Hematopoietic multipotent progenitor cell treated with erythropoietin and hydrocortisone succinate and interleukin-3 and kit ligand, for 6 days (in vitro differentiated cells): ENCODE measurements around the gene KRT16.
A peak's percentile ranks its signal among the peaks of the same experiment; 100 is the strongest.
"Not testable (repeated sequence)": the region's sequence is repeated elsewhere in the genome, so short reads cannot be mapped to it uniquely, and the experiment has no call there.

ENCODE experiments used
- DNase-seq: peaks from one replicate; pipeline ENCODE4 v3.0.0-alpha.2; 2015

The KRT16 gene

GRCh38 chr17:41581366-41582060 lies 31.1 kb downstream of the KRT16 start:
- no peak for DNase-seq

GRCh38 chr17:41580687-41581365 lies 31.7 kb downstream of the KRT16 start:
- no peak for DNase-seq

- no peak for DNase-seq
Measured at GRCh38 chr17:41580244-41580575, 32.4 kb downstream of the KRT16 start.

GRCh38 chr17:41579484-41580243 lies 32.9 kb downstream of the KRT16 start:
- DNase-seq: peak; percentile 93

GRCh38 chr17:41578971-41579370 lies 33.6 kb downstream of the KRT16 start:
- no peak for DNase-seq

- no peak for DNase-seq
Measured at GRCh38 chr17:41578538-41578937, 34.0 kb downstream of the KRT16 start.

GRCh38 chr17:41576740-41577139 lies 35.8 kb downstream of the KRT16 start:
- not testable (repeated sequence) for DNase-seq

- DNase-seq: no peak
Measured at GRCh38 chr17:41575336-41575735, 37.2 kb downstream of the KRT16 start.

- no peak for DNase-seq
Measured at GRCh38 chr17:41571561-41572434, 40.8 kb downstream of the KRT16 start, which contains the start of gene KRT9. Gene KRT9 (minus strand): TSS chr17:41572059. CDS start chr17:41571992, 67 bp downstream.

- no peak for DNase-seq
Measured at GRCh38 chr17:41567317-41567716, 45.2 kb downstream of the KRT16 start.

- DNase-seq: no peak
Measured at GRCh38 chr17:41565338-41565737, 47.2 kb downstream of the KRT16 start.

GRCh38 chr17:41563607-41564170 lies 48.9 kb downstream of the KRT16 start:
- no peak for DNase-seq

GRCh38 chr17:41561554-41561953 lies 51.0 kb downstream of the KRT16 start:
- DNase-seq: no peak
